Testis (tissue), 2 donors: Measurements from ENCODE around the gene SF3B6.

Experiments used
- POLR2A ChIP-seq: fragments of 450-650 bp; IDR thresholded peaks from one replicate; pipeline ENCODE4 v1.6.1; 2017; ENCODE audit warnings: antibody characterized with exemption, mild to moderate bottlenecking, moderate library complexity
- TF ChIP-seq, protein P1 (sequence below), 3 experiments: fragments of 450-650 bp in 2 of 3; fragments of 200-600 bp in 1 of 3; sonication (generic) in 1 of 3; IDR thresholded peaks; one replicate each; pipeline ENCODE4 v1.5.1; 2016 to 2019; ENCODE audit warnings: antibody characterized with exemption in 3 of 3, mild to moderate bottlenecking in 2 of 3, moderate library complexity in 1 of 3

DNA sequence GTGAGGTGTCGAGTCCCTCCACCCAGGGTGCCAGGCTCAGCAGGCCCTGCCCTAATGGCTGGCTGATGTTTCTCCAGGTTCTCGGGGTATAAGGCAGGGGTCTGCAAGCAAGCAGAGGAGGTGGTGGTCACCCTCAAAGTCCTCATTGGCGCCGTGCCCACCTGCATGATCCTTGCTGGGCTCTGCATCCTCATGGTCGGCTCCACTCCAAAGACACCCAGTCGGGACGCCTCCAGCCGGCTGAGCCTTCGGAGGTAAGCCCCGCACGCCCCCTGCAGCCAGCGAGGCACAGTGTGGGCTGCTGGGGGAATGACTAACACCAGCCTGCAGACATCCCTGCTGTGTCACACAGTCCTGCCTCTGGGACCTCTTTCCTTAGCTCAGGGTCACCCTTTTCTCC lies 52.1 kb downstream of the SF3B6 start:
- TF ChIP-seq, protein P1, sequence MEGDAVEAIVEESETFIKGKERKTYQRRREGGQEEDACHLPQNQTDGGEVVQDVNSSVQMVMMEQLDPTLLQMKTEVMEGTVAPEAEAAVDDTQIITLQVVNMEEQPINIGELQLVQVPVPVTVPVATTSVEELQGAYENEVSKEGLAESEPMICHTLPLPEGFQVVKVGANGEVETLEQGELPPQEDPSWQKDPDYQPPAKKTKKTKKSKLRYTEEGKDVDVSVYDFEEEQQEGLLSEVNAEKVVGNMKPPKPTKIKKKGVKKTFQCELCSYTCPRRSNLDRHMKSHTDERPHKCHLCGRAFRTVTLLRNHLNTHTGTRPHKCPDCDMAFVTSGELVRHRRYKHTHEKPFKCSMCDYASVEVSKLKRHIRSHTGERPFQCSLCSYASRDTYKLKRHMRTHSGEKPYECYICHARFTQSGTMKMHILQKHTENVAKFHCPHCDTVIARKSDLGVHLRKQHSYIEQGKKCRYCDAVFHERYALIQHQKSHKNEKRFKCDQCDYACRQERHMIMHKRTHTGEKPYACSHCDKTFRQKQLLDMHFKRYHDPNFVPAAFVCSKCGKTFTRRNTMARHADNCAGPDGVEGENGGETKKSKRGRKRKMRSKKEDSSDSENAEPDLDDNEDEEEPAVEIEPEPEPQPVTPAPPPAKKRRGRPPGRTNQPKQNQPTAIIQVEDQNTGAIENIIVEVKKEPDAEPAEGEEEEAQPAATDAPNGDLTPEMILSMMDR (IDR thresholded peaks at IDR 0.05), result no peak
- no peak for TF ChIP-seq POLR2A
